B cell (primary cell): Measurements from ENCODE around the gene CCDC106. TPM values are rescaled to one million over a fixed set of nuclear protein-coding genes. Genes with fewer than 3 reads are reported as not detected.

Source experiments
- ATAC-seq: fragments of 200-7000 bp; cut with Tn5 transposase; one replicate; pipeline ENCODE4 v1.10.0; 2021; ENCODE audit warnings: low read depth, mild to moderate bottlenecking, moderate number of reproducible peaks, moderate library complexity
- CTCF ChIA-PET: fragments of 350-600 bp; sonication (Branson Sonifier 250); formaldehyde crosslinking; loops from one replicate; lab custom pipeline; 2021; ENCODE audit warnings: antibody characterized with exemption, inconsistent platforms; lab: Charles Lee
- POLR2A ChIA-PET: fragments of 350-600 bp; sonication (Branson Sonifier 250); formaldehyde crosslinking; loops from one replicate; lab custom pipeline; 2021; ENCODE audit warnings: antibody characterized with exemption; lab: Charles Lee
- DNase-seq: peaks from one replicate; pipeline ENCODE4 v3.0.0; 2013
- H2AFZ ChIP-seq: 2 replicates; pipeline ENCODE4 v1.6.1; 2012; ENCODE audit warnings: mild to moderate bottlenecking, low read depth, low read length; ENCODE audit not compliant: insufficient read depth, poor library complexity, severe bottlenecking
- H3K27ac ChIP-seq, 2 donors: 1 replicate in 1 of 2; 2 replicates in 1 of 2; pipeline ENCODE4 v1.5.1; 2012 to 2013; ENCODE audit warnings: low read length in 2 of 2, mild to moderate bottlenecking in 2 of 2, moderate library complexity in 1 of 2
- H3K27me3 ChIP-seq, 4 experiments: fragments of 200-600 bp in 1 of 4; sonication (generic) in 1 of 4; replicated peaks in 1 of 4; 1 replicate in 2 of 4; 2 replicates in 2 of 4; pipeline versions ENCODE4 v1.6.1 to v1.7.0; 2013 to 2016; ENCODE audit warnings: low read length in 3 of 4, mild to moderate bottlenecking in 2 of 4, mixed read lengths in 1 of 4, moderate library complexity in 1 of 4; ENCODE audit not compliant: insufficient read depth in 4 of 4, control insufficient read depth in 3 of 4; ENCODE audit errors: control extremely low read depth in 1 of 4
- H3K36me3 ChIP-seq, 2 experiments: replicated peaks in 1 of 2; 1 replicate in 1 of 2; 2 replicates in 1 of 2; pipeline versions ENCODE4 v1.6.1 to v1.7.1; 2013; ENCODE audit warnings: low read length in 1 of 2; ENCODE audit not compliant: insufficient read depth in 2 of 2, control insufficient read depth in 1 of 2; ENCODE audit errors: control extremely low read depth in 1 of 2, extremely low read depth in 1 of 2
- H3K4me1 ChIP-seq, 2 donors: fragments of 200-600 bp in 1 of 2; sonication (generic) in 1 of 2; 1 replicate in 1 of 2; 2 replicates in 1 of 2; pipeline versions ENCODE4 v1.5.1 to v1.6.1; 2013 to 2017; ENCODE audit warnings: low read length in 2 of 2; ENCODE audit not compliant: control insufficient read depth in 2 of 2, insufficient read depth in 2 of 2
- H3K4me2 ChIP-seq: replicated peaks from 2 replicates; pipeline ENCODE3; 2012; ENCODE audit warnings: mild to moderate bottlenecking, low read depth, low read length; ENCODE audit not compliant: poor library complexity, severe bottlenecking
- H3K4me3 ChIP-seq, 5 experiments: fragments of 200-600 bp in 1 of 5; sonication (generic) in 1 of 5; 1 replicate in 3 of 5; 2 replicates in 2 of 5; pipeline versions ENCODE4 v1.5.1 to v1.7.0; 2011 to 2016; ENCODE audit warnings: low read length in 4 of 5, mild to moderate bottlenecking in 4 of 5, low read depth in 2 of 5, control low read depth in 1 of 5, moderate library complexity in 1 of 5; ENCODE audit not compliant: insufficient read depth in 1 of 5; ENCODE audit errors: control extremely low read depth in 1 of 5, extremely low read depth in 1 of 5
- H3K79me2 ChIP-seq: fragments of 200-600 bp; sonication (generic); one replicate; pipeline ENCODE4 v1.6.0; 2016; ENCODE audit warnings: low read length; ENCODE audit not compliant: control insufficient read depth, insufficient read depth
- H3K9ac ChIP-seq: fragments of 200-600 bp; sonication (generic); 2 replicates; pipeline ENCODE4 v1.6.1; 2017; ENCODE audit warnings: mild to moderate bottlenecking, low read length, moderate library complexity
- H3K9me3 ChIP-seq, 3 donors: one replicate each; pipeline versions ENCODE4 v1.6.1 to v1.7.1; 2013; ENCODE audit warnings: low read length in 2 of 3; ENCODE audit not compliant: control insufficient read depth in 2 of 3, insufficient read depth in 1 of 3; ENCODE audit errors: control extremely low read depth in 1 of 3
- H4K20me1 ChIP-seq: 2 replicates; pipeline ENCODE4 v1.6.0; 2012; ENCODE audit warnings: mild to moderate bottlenecking, low read length; ENCODE audit not compliant: insufficient read depth, control insufficient read depth, poor library complexity, severe bottlenecking
- H3K27ac Mint-ChIP-seq: one replicate; pipeline ENCODE4 v1.8.0; 2021; ENCODE audit warnings: mixed read lengths
- H3K27me3 Mint-ChIP-seq: one replicate; pipeline ENCODE4 v1.8.0; 2021; ENCODE audit warnings: mixed read lengths
- H3K4me1 Mint-ChIP-seq: one replicate; pipeline ENCODE4 v1.8.0; 2021; ENCODE audit warnings: mixed read lengths
- H3K4me3 Mint-ChIP-seq: one replicate; pipeline ENCODE4 v1.8.0; 2021; ENCODE audit warnings: mixed read lengths
- H3K9me3 Mint-ChIP-seq: one replicate; pipeline ENCODE4 v1.8.0; 2022; ENCODE audit warnings: mixed read lengths; ENCODE audit not compliant: insufficient read depth
- CTCF ChIP-seq: fragments of 200-600 bp; IDR thresholded peaks from one replicate; pipeline ENCODE4 v1.8.0; 2022; ENCODE audit warnings: antibody characterized with exemption, mild to moderate bottlenecking
- EZH2 ChIP-seq: IDR thresholded peaks from 2 replicates; pipeline ENCODE4 v1.6.1; 2012; ENCODE audit warnings: borderline replicate concordance, low read depth, mild to moderate bottlenecking, moderate library complexity, low read length; ENCODE audit not compliant: insufficient read depth, poor library complexity, severe bottlenecking
- WGBS: methylation state at CpG from one replicate; pipeline ENCODE4 v1.1.5; 2013; ENCODE audit warnings: missing lambda C conversion rate; ENCODE audit not compliant: insufficient coverage; 5-methylcytosine and 5-hydroxymethylcytosine counted together
- intact Hi-C: fragments of 100-400 bp; cut with micrococcal nuclease; formaldehyde crosslinking; loops from one replicate; pipeline ENCODE4 v1.10.0; 2022
- polyA plus RNA-seq: library from polyadenylated mRNA; depleted of rRNA; stranded (reverse); fragments of >200 nt; gene quantifications from 2 replicates; pipeline ENCODE4 v1.2.3, GENCODE V29; 2012
- total RNA-seq, 2 donors: library from RNA; stranded (reverse); fragments of 120-200 nt in 1 of 2; gene quantifications; 1 replicate in 1 of 2; 2 replicates in 1 of 2; pipeline versions ENCODE4 v1.2.3 to v1.2.4, GENCODE V29; 2013 to 2022

Gene CCDC106
- total and polyA plus RNA-seq, 2 donors (not counting 1 experiment from before 2014, with no cell fraction given): 25.2 to 52.1 TPM

GRCh38 chr19:55694656-55695491 is 46.9 kb downstream of the CCDC106 start:
- Histone ChIP-seq H3K9me3 (no peaks in the 10 kb centered on the region), H3K27me3 (no peaks in the 10 kb centered on the region), H3K4me2 (no peak overlapping the region), H3K4me1 (no peaks in the 10 kb centered on the region), H2AFZ (no peak overlapping the region), H3K4me3 (no peak overlapping the region), H3K36me3 (peaks cover 0 to 66% of the 10 kb centered on the region in 2 experiments), H4K20me1 (peaks cover 37% of the 10 kb centered on the region), H3K79me2 (peaks cover 7% of the 10 kb centered on the region), H3K27ac (no peak overlapping the region), H3K9ac (no peak overlapping the region)
- ATAC-seq: no peak
- Mint-ChIP-seq H3K27ac (no peak overlapping the region), H3K9me3 (no peaks in the 10 kb centered on the region), H3K27me3 (no peaks in the 10 kb centered on the region), H3K4me1 (no peaks in the 10 kb centered on the region), H3K4me3 (no peak overlapping the region)
- intact Hi-C loops: no loop called here
- DNase-seq: no peak
- ChIA-PET CTCF (interaction anchor here (0.7 kb wide), 1 partner anchor 107 kb away, joined by 4 read pairs; no protein-coding TSS in a partner anchor), POLR2A (no interaction called here)
- 93% methylated on average over 24 of the region's 37 CpGs for WGBS
- no peak for TF ChIP-seq CTCF
- TF ChIP-seq EZH2: no peak
